Astrocyte of the spinal cord (primary cell): ENCODE data around the gene CIT.

Experiments used
- DNase-seq: peaks from one replicate; pipeline ENCODE4 v3.0.0; 2011; ENCODE audit warnings: low read depth, low spot score
- H3K4me3 ChIP-seq: 2 replicates; pipeline ENCODE4 v1.5.1; 2011; ENCODE audit warnings: low read depth, mild to moderate bottlenecking, low read length, moderate library complexity
- CTCF ChIP-seq: IDR thresholded peaks from 2 replicates; pipeline ENCODE4 v1.5.1; 2012; ENCODE audit warnings: low read depth, mild to moderate bottlenecking, low read length, inconsistent platforms
- in situ Hi-C: cut with HindIII; loops from 2 replicates; pipeline ENCODE4 v1.10.0; 2017; ENCODE audit warnings: low sequenced_read_pairs

The CIT gene

DNA sequence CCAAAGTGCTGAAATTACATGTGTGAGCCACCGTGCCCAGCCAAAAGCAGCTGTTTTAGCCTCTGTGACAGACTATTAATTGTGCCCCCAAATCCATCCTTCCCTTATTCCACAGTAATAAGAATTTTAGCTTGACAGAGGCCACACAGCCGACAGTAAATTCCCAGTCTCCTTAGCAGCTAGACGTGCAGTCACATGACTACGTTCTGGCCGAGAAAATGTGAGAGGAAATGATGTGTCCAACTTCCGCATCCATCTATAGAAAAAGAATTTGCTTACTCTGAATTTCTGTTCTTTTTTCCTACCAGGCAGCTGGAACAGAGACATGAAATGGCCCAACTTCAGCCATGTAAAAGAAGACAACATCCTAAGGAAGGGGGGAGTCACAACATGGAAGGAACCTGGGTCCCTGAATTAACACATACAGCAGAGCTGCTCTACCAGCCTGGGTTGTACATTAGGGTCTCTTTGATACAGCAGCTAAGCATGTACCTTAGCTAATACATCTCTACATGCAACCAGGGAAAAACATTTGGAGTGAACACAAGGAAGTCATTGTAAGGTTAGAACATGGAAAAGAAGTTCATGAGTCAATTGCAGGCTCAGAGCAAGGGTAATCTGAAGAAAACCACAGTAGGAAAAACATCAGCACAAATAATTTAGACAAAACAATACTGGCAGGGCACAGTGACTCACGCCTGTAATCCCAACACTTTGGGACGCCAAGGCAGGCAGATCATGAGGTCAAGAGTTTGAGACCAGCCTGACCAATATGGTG, 35.5 kb downstream of the CIT start:
- peak; percentile 29 for DNase-seq
- no peak overlapping the region for H3K4me3 ChIP-seq
- no peak for TF ChIP-seq CTCF
- in situ Hi-C loops: no loop called here

- no peak overlapping the region for H3K4me3 ChIP-seq
- DNase-seq: no peak
- TF ChIP-seq CTCF: no peak
- in situ Hi-C loops: no loop called here
Measured at GRCh38 chr12:119840582-119840981, 36.5 kb downstream of the CIT start.

GRCh38 chr12:119840168-119840567, 37.0 kb downstream of the CIT start:
- in situ Hi-C loops: no loop called here
- no peak for DNase-seq
- TF ChIP-seq CTCF: no peak
- no peak overlapping the region for H3K4me3 ChIP-seq

DNA sequence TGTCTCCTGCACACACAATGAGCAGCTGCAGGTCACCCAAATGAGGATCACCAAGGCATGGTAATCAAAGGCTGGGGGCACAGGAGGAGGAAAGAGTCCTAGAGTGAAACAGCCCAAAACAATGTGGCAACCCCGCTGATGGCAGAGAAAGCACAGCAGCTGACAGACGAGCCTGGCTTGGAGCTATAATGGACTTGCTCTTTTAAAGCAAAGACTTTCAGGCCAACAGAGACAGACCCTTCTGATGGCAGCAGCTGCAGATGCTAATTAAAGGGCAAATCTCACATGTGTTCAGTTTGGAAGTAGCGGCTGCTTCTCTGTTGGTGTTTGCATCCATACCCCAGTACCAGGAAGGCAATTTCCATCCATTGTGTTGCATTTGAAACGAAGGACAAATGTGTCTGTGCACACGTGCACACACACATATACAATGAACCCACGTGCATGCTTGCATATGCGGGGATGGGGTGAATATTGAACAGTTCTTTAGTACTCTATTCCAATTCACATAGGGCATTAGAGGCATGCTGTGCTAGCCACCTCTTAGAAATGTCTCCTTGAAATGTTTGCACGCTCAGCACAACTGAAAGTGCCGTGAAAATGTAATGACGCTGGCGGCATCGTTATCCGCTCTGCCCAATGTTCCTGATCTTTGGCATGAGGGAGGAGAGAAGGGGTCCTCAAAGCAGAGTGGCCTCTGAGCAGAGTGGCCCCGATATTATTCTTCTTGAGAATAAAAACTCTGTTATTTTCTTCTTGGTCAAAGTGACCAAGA, 38.1 kb downstream of the CIT start:
- in situ Hi-C loops: no loop called here
- no peak overlapping the region for H3K4me3 ChIP-seq
- TF ChIP-seq CTCF: no peak
- no peak for DNase-seq

- no peak overlapping the region for H3K4me3 ChIP-seq
- in situ Hi-C loops: no loop called here
- DNase-seq: no peak
- no peak for TF ChIP-seq CTCF
Measured at GRCh38 chr12:119836781-119837180, 40.3 kb downstream of the CIT start.

DNA sequence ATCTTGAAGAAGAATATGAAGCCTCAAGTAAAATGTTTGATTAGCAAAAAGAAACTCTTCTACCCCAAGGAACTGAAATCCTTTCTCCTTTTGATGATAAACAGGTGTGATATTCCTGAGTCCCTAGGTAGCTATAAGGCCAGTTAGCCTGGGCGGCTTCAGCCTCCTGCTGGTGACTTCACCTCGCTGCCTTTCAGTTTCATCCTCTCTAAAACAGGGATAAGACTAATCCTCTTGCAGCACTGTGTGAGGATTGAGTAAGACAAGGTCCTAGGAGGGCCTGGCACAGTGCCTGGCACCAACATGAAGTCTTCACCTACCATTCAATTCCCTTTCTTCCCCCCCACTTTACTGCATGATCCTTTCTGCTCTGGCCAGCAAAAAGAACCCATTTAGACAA, 42.1 kb downstream of the CIT start:
- no peak for DNase-seq
- TF ChIP-seq CTCF: peak; percentile 35
- in situ Hi-C loops: no loop called here

More for the DNA sequence above, 42.1 kb downstream of the CIT start:
- no peak overlapping the region for H3K4me3 ChIP-seq
